Hindlimb muscle (tissue), 1 donor: ENCODE results near the gene AP1S1. TPM values are rescaled to one million over a fixed set of nuclear protein-coding genes. Genes with fewer than 3 reads are reported as not detected.
"Not testable (repeated sequence)": the region's sequence is repeated elsewhere in the genome, so short reads cannot be mapped to it uniquely, and the experiment has no call there.

Experiments used
- DNase-seq: peaks from one replicate; pipeline ENCODE4 v3.0.0-alpha.2; 2013
- polyA plus RNA-seq: library from polyadenylated mRNA; unstranded; fragments of 120-200 nt; gene quantifications from one replicate; pipeline ENCODE4 v1.2.1, GENCODE V29; 2013; ENCODE audit not compliant: insufficient read length

Gene AP1S1
- polyA plus RNA-seq, 1 donor: 20.5 TPM

- peak; percentile 52 for DNase-seq
Observed at GRCh38 chr7:101125989-101126650, 28.2 kb upstream of the AP1S1 start.

GRCh38 chr7:101126651-101127459 is 27.4 kb upstream of the AP1S1 start, which contains the start of gene SERPINE1:
Gene SERPINE1, plus strand, starts transcription at chr7:101127104. Its CDS starts 1,290 bp downstream, at chr7:101128394.
- DNase-seq: peak; percentile 87

- no peak for DNase-seq
Observed at GRCh38 chr7:101127460-101128039, 26.7 kb upstream of the AP1S1 start.

GRCh38 chr7:101128040-101128834 is 26.0 kb upstream of the AP1S1 start:
- DNase-seq: no peak

GRCh38 chr7:101129603-101130117 is 24.6 kb upstream of the AP1S1 start:
- no peak for DNase-seq

- DNase-seq: not testable (repeated sequence)
Observed at GRCh38 chr7:101132626-101133600, 21.4 kb upstream of the AP1S1 start.

GRCh38 chr7:101133621-101134398 is 20.5 kb upstream of the AP1S1 start:
- DNase-seq: no peak

GRCh38 chr7:101134399-101134980 is 19.8 kb upstream of the AP1S1 start:
- no peak for DNase-seq

- DNase-seq: no peak
Observed at GRCh38 chr7:101137651-101138212, 16.5 kb upstream of the AP1S1 start.

GRCh38 chr7:101138213-101138870 is 15.9 kb upstream of the AP1S1 start:
- peak; percentile 49 for DNase-seq

GRCh38 chr7:101140339-101140699 is 14.0 kb upstream of the AP1S1 start:
- DNase-seq: no peak

GRCh38 chr7:101140746-101141382 is 13.4 kb upstream of the AP1S1 start:
- DNase-seq: no peak

GRCh38 chr7:101151908-101152651 is 2.2 kb upstream of the AP1S1 start:
- no peak for DNase-seq

GRCh38 chr7:101154693-101155102 is 422 bp downstream of the AP1S1 start:
- DNase-seq: no peak

- no peak for DNase-seq
Observed at GRCh38 chr7:101155303-101155702, 1.0 kb downstream of the AP1S1 start.

- DNase-seq: no peak
Observed at GRCh38 chr7:101156277-101156676, 2.0 kb downstream of the AP1S1 start.

GRCh38 chr7:101156866-101157589 is 2.8 kb downstream of the AP1S1 start:
- no peak for DNase-seq
